Neural cell (in vitro differentiated cells): Measurements from ENCODE around the gene PAX6. TPM values are rescaled to one million over a fixed set of nuclear protein-coding genes. Genes with fewer than 3 reads are reported as not detected.

ENCODE experiments used
- H2AFZ ChIP-seq: fragments of 200-600, 300-800 bp; sonication (generic), shearing (Covaris generic); 2 replicates; pipeline ENCODE4 v1.6.0; 2014; ENCODE audit warnings: low read depth, mild to moderate bottlenecking, antibody characterized with exemption, low read length, moderate library complexity
- H3F3A ChIP-seq: fragments of 200-600 bp; shearing (Covaris generic); 2 replicates; pipeline ENCODE4 v1.6.1; 2016; ENCODE audit warnings: mild to moderate bottlenecking, moderate library complexity, mixed read lengths, antibody characterized with exemption, low read length; ENCODE audit not compliant: insufficient read depth, poor library complexity, severe bottlenecking
- H3K27ac ChIP-seq: fragments of 200-600, 300-800 bp; sonication (generic), shearing (Covaris generic); 2 replicates; pipeline ENCODE4 v1.5.1; 2014; ENCODE audit warnings: mild to moderate bottlenecking, low read length, moderate library complexity
- H3K27me3 ChIP-seq: fragments of 300-800, 200-600 bp; sonication (generic), shearing (Covaris generic); 2 replicates; pipeline ENCODE4 v1.6.0; 2014; ENCODE audit warnings: mild to moderate bottlenecking, low read depth, low read length, moderate library complexity; ENCODE audit not compliant: insufficient read depth
- H3K36me3 ChIP-seq: fragments of 300-800, 200-600 bp; sonication (generic), shearing (Covaris generic); 2 replicates; pipeline ENCODE4 v1.5.1; 2014; ENCODE audit warnings: mild to moderate bottlenecking, antibody characterized with exemption, low read length, moderate library complexity; ENCODE audit not compliant: insufficient read depth
- H3K4me2 ChIP-seq: fragments of 300-800, 200-600 bp; sonication (generic), shearing (Covaris generic); 2 replicates; pipeline ENCODE4 v1.6.0; 2014; ENCODE audit warnings: mild to moderate bottlenecking, low read length
- H3K4me3 ChIP-seq: fragments of 300-800, 200-600 bp; sonication (generic), shearing (Covaris generic); 2 replicates; pipeline ENCODE4 v1.5.1; 2014; ENCODE audit warnings: mild to moderate bottlenecking, low read length, moderate library complexity
- H3K79me2 ChIP-seq: fragments of 200-600 bp; shearing (Covaris generic); replicated peaks from 2 replicates; pipeline ENCODE4 v1.6.0; 2014; ENCODE audit warnings: mild to moderate bottlenecking, low read length, moderate library complexity; ENCODE audit not compliant: insufficient read depth
- H3K9ac ChIP-seq: fragments of 300-800, 200-600 bp; sonication (generic), shearing (Covaris generic); 2 replicates; pipeline ENCODE4 v1.6.1; 2016; ENCODE audit warnings: mild to moderate bottlenecking, low read length, mixed read lengths
- H3K9me2 ChIP-seq: fragments of 200-600 bp; shearing (Covaris generic); 2 replicates; pipeline ENCODE4 v1.6.1; 2016; ENCODE audit warnings: mild to moderate bottlenecking, low read length, mixed read lengths; ENCODE audit not compliant: insufficient read depth
- H3K9me3 ChIP-seq: fragments of 200-600, 300-800 bp; sonication (generic), shearing (Covaris generic); 2 replicates; pipeline ENCODE4 v1.6.1; 2016; ENCODE audit warnings: mild to moderate bottlenecking, mixed run types, low read length, moderate library complexity, mixed read lengths
- H4K20me1 ChIP-seq: fragments of 200-600 bp; shearing (Covaris generic); 2 replicates; pipeline ENCODE4 v1.6.1; 2016; ENCODE audit warnings: mild to moderate bottlenecking, mixed run types; ENCODE audit not compliant: insufficient read depth
- EP300 ChIP-seq: fragments of 450-650 bp; conservative IDR thresholded peaks from 2 replicates; pipeline ENCODE4 v1.6.1; 2014; ENCODE audit warnings: antibody characterized with exemption, mild to moderate bottlenecking, moderate library complexity; ENCODE audit not compliant: poor library complexity, severe bottlenecking
- EZH2 ChIP-seq: fragments of 200-600, 300-800 bp; shearing (Covaris generic), sonication (generic); IDR thresholded peaks from 2 replicates; pipeline ENCODE4 v1.6.1; 2014; ENCODE audit warnings: antibody characterized with exemption, low read length, borderline replicate concordance, mild to moderate bottlenecking; ENCODE audit not compliant: insufficient read depth, poor library complexity, severe bottlenecking
- MXI1 ChIP-seq: fragments of 450-650 bp; conservative IDR thresholded peaks from 2 replicates; pipeline ENCODE4 v1.6.1; 2014; ENCODE audit warnings: antibody characterized with exemption, mild to moderate bottlenecking; ENCODE audit not compliant: poor library complexity, severe bottlenecking
- POLR2AphosphoS5 ChIP-seq: IDR thresholded peaks from 2 replicates; pipeline ENCODE4 v1.6.1; 2012
- RAD21 ChIP-seq: fragments of 450-650 bp; conservative IDR thresholded peaks from 2 replicates; pipeline ENCODE4 v1.6.1; 2014; ENCODE audit warnings: antibody characterized with exemption, mild to moderate bottlenecking, moderate library complexity
- REST ChIP-seq: IDR thresholded peaks from 2 replicates; pipeline ENCODE4 v1.6.1; 2012; ENCODE audit warnings: borderline replicate concordance
- SMC3 ChIP-seq: fragments of 450-650 bp; conservative IDR thresholded peaks from 2 replicates; pipeline ENCODE4 v1.6.1; 2014; ENCODE audit warnings: antibody characterized with exemption, mild to moderate bottlenecking, moderate library complexity; ENCODE audit not compliant: poor library complexity
- TAF1 ChIP-seq: IDR thresholded peaks from 2 replicates; pipeline ENCODE4 v1.6.1; 2012; ENCODE audit warnings: low read depth
- polyA plus RNA-seq: library from polyadenylated mRNA; depleted of rRNA; stranded (reverse); fragments of >200 nt; gene quantifications from 2 replicates; pipeline ENCODE4 v1.2.3, GENCODE V29; 2014
- TF ChIP-seq, protein P1 (sequence below): fragments of 450-650 bp; IDR thresholded peaks from 2 replicates; pipeline ENCODE4 v1.5.1; 2014; ENCODE audit warnings: antibody characterized with exemption, mild to moderate bottlenecking, moderate library complexity; ENCODE audit not compliant: poor library complexity, severe bottlenecking

PAX6 gene
- polyA plus RNA-seq, 1 donor from 2014 or later: 74.7 TPM

DNA sequence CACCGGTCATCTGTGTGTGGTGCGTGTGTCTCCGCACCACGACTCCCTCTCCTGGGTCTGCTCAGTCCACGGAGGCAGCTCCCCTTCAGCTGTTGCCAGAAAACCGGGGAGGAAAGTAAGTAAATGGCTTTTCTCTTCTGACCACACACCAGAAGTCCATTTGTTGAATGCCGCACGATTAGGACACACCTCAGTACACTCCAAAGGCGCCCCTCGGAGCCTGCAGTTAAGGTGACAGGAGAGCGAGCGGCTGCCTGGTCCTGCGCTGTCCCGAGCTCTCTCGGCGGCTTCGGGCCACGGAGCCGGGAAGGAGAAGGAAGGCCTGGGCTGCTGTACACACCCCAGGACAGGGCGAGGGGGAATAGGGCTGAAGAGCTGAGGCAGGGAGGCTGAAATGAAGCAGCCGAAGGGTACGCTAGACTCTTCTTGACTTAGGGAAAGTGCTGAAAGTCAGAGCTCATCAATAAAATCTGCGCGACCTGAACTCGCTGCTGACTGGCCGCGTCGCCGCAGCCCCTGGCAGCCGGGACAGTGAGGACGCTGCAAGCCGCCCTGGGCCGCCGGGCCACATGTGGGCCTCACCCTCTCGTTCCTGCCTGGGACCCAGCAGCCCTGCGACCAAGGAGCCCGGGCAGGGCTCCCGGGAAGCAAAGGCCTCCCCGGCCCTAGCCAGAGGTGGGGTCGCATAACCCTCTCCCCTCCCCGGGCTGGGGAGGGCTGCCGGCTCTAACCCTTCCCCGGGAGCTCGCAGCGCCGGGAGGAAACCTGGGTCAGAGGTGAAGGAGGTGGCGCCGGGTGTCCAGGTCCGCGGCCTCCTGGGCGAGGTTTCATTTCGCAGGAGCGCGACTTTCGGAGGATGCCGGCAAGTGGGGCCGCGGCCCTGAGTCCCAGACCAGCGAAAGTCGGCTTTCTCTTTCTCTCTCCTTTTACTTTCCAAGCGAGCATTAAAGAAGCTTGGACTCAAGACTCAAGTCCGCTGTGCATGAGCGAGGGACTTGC lies 1.6 kb upstream of the PAX6 start:
- H3K9ac ChIP-seq: peak overlapping the region; percentile 34
- no peak overlapping the region for H3K4me2 ChIP-seq
- H3K27ac ChIP-seq: no peak overlapping the region

GRCh38 chr11:31809857-31810778 lies 1.0 kb downstream of the PAX6 start:
- H3K4me3 ChIP-seq: peak overlapping the region; percentile 97
- H3K9ac ChIP-seq: peak overlapping the region; percentile 77
- H3K9me2 ChIP-seq: no peaks in the 10 kb centered on the region
- H3F3A ChIP-seq: peaks cover 12% of the 10 kb centered on the region
- peaks cover 48% of the 10 kb centered on the region for H3K79me2 ChIP-seq
- H2AFZ ChIP-seq: no peak overlapping the region
- H4K20me1 ChIP-seq: no peaks in the 10 kb centered on the region
- no peak for TF ChIP-seq TAF1
- TF ChIP-seq REST: no peak
- TF ChIP-seq EZH2: no peak
- TF ChIP-seq RAD21: peak; percentile 53
- TF ChIP-seq EP300: no peak
- peak; percentile 51 for TF ChIP-seq POLR2AphosphoS5
- peak; percentile 45 for TF ChIP-seq SMC3
- peak; percentile 63 for TF ChIP-seq MXI1
- TF ChIP-seq, protein P1, sequence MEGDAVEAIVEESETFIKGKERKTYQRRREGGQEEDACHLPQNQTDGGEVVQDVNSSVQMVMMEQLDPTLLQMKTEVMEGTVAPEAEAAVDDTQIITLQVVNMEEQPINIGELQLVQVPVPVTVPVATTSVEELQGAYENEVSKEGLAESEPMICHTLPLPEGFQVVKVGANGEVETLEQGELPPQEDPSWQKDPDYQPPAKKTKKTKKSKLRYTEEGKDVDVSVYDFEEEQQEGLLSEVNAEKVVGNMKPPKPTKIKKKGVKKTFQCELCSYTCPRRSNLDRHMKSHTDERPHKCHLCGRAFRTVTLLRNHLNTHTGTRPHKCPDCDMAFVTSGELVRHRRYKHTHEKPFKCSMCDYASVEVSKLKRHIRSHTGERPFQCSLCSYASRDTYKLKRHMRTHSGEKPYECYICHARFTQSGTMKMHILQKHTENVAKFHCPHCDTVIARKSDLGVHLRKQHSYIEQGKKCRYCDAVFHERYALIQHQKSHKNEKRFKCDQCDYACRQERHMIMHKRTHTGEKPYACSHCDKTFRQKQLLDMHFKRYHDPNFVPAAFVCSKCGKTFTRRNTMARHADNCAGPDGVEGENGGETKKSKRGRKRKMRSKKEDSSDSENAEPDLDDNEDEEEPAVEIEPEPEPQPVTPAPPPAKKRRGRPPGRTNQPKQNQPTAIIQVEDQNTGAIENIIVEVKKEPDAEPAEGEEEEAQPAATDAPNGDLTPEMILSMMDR: no peak
- no peaks in the 10 kb centered on the region for H3K36me3 ChIP-seq
- peaks cover 70% of the 10 kb centered on the region for H3K27me3 ChIP-seq
- H3K27ac ChIP-seq: peak overlapping the region; percentile 73
- H3K9me3 ChIP-seq: no peaks in the 10 kb centered on the region
- peak overlapping the region; percentile 72 for H3K4me2 ChIP-seq

More for the DNA sequence above, 1.6 kb upstream of the PAX6 start:
- Histone ChIP-seq H3K9me3 (no peaks in the 10 kb centered on the region), H3K4me3 (peak overlapping the region; percentile 97), H3K9me2 (no peaks in the 10 kb centered on the region), H3K27me3 (peaks cover 70% of the 10 kb centered on the region), H3K79me2 (peaks cover 22% of the 10 kb centered on the region), H3F3A (peaks cover 12% of the 10 kb centered on the region), H2AFZ (no peak overlapping the region), H3K36me3 (no peaks in the 10 kb centered on the region), H4K20me1 (no peaks in the 10 kb centered on the region)
- TF ChIP-seq MXI1 (no peak), EZH2 (peak; percentile 84)
